Activated CD4-positive, CD25-positive, alpha-beta regulatory T cell treated with anti-CD3 and anti-CD28 coated beads, Interleukin-2, amount 50 U/mL, for 72 hours (primary cell): Measurements from ENCODE around the gene NSUN6.

Experiments used
- DNase-seq: peaks from one replicate; pipeline ENCODE4 v3.0.0; 2021

The NSUN6 gene

DNA sequence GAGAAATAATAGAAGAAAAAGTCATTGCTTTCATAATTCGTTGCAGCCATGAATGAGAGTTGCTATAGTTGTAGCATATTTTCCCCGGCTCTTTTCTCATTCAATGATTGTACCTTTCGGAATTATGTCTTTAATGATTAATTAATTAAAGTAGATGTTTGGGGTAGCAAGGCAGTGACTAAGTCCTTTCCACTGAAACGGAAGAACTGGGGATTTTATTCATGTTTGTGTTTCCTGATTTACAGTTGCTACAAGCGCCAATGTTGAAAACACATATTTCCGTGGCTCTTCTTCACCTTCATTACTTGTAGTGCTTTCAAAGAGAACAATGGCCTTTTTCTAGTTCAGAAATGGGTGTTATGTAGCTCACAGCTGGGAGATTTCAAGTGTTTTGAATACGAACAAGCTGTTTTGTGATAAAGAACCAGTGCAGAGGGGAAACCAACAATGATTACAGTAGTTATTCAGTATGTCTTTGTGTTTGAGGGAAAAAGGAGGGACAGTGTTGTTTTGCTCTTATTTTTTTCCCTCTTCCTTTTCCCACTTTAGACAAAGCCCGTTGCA lies 153.5 kb downstream of the NSUN6 start:
- no peak for DNase-seq
